Activated CD8-positive, alpha-beta memory T cell treated with anti-CD3 and anti-CD28 coated beads for 1 hour (primary cell): ENCODE data around the gene GPR27.

Experiments used
- DNase-seq, 2 donors: peaks; one replicate each; pipeline ENCODE4 v3.0.0-alpha.2; 2020; ENCODE audit warnings: low read depth in 1 of 2; ENCODE audit errors: extremely low read depth in 1 of 2

Gene GPR27, protein sequence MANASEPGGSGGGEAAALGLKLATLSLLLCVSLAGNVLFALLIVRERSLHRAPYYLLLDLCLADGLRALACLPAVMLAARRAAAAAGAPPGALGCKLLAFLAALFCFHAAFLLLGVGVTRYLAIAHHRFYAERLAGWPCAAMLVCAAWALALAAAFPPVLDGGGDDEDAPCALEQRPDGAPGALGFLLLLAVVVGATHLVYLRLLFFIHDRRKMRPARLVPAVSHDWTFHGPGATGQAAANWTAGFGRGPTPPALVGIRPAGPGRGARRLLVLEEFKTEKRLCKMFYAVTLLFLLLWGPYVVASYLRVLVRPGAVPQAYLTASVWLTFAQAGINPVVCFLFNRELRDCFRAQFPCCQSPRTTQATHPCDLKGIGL

DNA sequence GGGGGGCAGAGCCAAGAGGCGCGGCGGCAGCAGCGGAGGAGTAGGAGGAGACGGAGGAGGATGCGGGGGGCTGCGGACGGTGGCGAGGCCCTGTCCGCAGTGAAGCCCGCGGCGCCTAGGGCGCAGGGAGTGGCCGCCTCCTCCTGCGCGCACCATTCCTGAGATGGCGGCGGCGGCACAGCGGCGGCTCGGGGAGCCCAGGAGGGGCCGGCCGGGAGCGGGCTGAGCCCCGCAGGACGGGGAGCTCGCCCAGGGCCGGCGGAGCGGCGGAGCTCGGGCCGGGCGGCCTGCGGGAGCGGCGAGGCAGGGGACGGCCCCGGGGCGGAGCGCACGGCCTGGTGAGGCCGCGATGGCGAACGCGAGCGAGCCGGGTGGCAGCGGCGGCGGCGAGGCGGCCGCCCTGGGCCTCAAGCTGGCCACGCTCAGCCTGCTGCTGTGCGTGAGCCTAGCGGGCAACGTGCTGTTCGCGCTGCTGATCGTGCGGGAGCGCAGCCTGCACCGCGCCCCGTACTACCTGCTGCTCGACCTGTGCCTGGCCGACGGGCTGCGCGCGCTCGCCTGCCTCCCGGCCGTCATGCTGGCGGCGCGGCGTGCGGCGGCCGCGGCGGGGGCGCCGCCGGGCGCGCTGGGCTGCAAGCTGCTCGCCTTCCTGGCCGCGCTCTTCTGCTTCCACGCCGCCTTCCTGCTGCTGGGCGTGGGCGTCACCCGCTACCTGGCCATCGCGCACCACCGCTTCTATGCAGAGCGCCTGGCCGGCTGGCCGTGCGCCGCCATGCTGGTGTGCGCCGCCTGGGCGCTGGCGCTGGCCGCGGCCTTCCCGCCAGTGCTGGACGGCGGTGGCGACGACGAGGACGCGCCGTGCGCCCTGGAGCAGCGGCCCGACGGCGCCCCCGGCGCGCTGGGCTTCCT, at the start of gene GPR27:
TSS of gene GPR27 (plus strand) at position 155 of the 909 bp plus-strand sequence. CDS start at position 350, 195 bp downstream.
- DNase-seq: no peak

DNA sequence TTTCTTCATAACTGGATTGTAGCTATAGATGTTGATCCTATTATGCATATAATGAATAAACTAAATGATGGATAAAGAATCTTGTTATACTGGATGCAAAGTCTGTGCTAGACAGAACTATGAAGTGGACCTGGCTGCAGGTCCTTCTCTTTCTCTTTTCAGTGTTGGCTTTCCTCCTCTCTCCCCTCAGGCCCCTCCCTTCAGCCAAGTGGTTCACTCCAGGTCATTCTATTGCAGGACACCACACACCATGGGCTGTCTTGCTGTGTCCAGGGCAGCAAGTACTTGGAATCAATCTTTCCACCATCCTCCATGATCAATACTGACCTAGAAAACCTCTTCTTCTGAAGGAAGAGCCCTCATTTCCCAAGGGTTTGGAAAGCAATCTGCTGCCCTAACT, 48.7 kb upstream of the GPR27 start:
- DNase-seq: no peak

DNA sequence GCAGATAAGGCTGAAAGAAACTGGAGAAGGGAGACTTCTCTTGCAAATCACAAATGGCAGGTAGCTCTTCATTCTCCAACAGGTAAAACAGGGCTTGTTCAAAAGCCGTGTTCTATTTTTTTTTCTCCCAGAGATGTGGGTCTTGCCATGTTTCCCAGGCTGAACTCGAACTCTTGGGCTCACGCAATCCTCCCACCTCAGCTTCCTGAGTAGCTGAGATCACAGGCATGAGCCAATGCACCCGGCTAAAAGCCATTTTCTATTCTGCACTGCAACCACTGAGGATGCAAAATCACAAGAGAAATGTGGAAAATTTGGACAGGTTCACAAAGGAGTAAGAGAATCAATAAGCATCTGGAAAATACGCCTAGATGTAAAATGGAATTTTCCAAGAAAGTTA, 48.0 kb upstream of the GPR27 start:
- DNase-seq: no peak

DNA sequence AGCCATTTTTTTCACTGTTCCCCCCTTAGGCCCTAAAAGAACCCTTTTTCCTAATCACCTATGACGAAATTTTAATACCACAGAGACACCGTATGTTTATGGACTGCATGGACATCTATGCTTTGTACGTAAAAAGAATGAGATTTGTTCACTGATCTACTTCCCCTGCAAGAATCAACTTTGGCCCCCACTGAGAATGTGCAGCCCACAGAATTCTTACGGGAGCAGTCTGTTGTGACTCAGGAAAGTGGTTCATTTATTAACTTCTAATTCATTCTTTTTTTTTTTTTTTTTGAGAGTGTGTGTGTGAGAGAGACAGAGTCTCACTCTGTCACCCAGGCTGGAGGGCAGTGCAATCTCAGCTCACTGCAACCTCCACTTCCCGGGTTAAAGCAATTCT, 46.1 kb upstream of the GPR27 start:
- DNase-seq: no peak

DNA sequence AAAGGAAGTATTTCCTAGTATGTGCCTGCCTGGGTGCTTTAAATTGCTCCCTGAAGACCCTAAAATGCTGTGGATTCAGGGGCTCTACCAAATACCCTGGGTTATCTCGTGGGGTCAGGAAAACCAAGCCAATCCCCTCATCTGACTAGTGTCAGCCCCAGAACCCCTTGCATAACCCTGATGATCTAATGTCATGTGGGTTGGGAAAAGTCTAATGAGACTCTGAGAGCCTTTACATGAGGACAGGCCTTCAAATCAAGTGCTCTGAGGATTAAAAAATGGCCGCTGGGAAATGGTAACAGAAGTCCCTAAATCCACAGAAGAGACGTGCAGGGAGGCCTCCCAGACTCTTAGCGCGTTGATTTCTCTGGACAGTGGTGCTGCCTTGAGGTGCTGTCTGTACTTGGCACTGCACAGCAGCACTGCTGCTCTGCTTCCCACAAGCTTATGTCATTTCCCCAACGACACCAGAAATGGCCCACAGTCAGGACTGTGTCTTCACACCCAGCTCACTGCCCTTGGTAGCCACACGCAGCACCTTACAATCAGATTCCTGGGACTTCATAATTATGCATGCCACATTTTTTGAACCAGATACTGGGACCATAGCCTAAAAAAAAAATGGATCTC, 45.1 kb upstream of the GPR27 start:
- no peak for DNase-seq

DNA sequence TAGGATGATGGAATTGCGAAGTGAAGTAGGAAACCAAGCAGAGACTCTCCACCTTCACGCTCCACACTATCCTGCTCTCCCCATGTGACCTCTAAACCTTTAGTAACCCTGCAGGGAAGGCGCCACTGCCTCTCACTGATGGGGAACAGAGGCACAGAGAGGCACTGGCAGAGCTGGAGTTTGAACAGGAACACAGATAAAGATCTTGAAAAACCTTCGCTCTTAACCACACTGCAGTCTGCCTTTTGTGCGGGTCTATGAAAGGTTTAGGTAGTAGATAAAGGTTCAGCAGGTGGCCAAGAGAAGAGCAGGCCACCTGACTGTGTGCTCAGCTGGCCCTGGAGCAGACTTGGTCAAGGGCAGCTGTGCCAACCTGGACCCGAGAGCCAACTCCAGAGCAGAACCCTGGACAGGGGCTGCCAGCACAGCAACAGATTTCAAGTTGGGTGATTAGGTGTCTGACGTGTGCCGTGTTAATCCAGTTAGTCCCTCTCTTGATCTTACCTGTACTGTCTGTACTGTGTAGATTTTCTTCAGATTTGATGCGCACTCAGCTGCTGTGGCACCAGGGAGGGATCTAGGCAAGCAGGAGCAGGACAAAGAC, 43.6 kb upstream of the GPR27 start:
- no peak for DNase-seq

DNA sequence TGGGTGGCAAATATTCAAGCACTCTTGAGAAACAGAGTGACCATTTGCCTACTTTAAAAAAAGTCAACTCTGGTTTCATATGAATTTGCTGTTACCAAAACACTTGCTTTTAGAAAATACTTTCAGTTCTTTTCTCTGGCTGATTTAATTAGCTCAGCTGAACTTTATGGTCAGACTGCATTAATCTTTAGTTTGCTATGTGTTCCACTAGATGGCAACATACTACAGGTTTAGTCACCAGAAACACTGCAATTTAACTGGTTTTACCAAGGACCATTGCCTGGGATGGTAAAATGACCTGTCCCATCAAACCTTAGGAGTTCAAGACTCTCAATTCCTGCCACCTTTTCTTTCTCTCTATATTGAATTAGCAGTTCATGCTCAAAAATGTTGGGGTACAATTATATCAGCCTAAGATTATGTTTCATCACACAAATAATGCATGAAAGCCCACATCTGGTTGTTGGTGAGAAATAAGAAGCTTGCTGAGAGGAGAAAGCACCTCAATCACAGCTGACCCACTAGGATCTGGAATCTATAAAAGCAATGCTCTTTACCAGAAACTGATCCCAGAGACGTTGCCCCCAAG, 42.7 kb upstream of the GPR27 start:
- DNase-seq: no peak

DNA sequence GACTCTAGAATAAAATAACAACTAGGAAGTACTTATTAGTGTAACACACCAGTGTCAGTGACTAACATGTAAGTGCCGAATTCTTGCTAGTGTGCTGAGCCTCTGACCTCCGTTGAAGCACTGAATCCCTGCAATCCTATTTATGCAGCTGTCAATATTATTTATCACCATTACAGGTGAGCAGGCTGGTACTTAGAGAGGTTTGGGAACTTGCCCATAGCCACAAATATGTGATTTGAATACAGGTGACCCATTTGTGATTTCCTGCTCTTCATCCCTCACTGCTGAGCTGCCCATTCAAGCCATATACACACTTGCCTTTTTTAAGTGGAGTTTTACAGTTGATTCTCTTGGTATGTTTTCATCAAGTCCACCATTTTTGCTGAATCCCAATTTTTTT, 40.6 kb upstream of the GPR27 start:
- no peak for DNase-seq

DNA sequence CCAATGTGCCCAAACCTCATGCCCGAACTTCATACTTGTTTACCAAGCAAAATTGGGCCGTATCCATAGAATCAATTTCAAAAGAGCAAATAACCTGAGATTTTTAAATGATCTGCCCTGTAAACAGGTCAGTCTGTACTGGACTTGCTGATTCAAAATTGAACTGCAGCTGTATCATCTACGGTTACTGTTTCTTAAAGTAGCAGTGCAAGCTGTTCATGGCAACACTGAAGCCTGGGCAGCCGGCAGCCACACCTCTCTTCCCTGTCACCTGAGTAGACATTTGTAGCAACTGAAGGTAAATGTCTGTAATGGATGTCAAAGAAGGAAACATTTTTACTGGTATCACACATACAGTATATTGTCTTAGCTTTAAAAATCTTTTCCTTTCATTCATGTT, 39.1 kb upstream of the GPR27 start:
- no peak for DNase-seq

DNA sequence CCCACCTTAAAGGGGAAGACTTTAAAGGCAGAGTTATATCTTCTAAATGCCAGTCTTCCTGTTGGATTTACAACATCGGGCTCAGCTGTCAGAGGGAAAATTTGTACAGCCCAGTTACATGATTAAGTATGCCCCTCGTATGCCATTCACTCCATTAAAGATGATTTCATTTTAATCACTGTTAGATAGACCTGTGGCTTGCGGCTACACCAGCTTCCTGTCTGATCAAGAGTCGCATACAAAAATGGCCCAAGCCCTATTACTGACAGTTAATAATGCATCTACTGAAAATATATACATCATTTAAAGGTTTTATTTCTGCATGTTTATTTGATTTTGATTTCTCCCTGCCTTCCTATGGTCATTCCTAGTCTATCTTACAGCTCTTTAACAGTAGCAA, 35.6 kb upstream of the GPR27 start:
- DNase-seq: no peak

DNA sequence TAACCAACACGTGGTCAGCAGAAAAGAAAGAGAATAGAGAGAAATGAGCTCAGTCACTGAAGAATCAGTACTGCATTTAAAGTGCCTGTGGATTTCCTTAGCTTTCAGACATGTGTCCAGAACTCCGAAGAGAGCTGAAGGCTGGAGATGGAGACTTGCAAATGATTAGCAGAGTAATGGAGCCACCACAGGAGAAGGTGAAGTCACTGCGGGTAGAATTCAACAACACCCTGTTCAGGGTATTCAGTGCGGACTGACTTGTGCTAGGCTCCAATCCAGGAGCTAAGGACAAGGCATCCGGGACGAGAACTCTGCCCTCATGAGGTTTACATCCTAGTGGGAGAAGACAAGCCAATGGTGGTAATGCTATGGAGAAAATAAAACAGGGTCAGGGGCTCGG, 32.7 kb upstream of the GPR27 start:
- no peak for DNase-seq

DNA sequence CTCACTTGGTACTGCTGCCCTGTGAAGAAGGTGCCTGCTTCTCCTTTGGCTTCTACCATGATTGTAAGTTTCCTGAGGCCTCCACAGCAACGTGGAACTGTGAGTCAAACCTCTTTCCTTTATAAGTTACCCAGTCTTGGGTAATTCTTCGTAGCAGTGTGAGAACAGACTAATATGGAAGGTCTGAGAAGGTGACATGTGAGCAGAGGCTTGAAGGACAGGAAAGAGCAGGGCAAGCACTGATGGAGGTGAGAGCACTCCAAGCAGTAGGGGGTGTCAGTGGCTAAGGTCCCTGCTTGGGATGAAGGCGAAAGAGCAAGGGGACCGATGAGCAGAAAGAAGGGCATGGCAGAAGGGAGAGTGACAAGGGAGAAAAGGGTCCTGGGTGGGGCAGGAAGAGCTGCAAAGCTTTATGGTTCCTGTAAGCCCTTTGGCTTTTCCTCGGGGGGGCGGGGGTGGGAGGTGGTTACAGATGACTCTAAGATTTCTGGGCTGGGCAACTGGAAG, 32.0 kb upstream of the GPR27 start:
- no peak for DNase-seq

DNA sequence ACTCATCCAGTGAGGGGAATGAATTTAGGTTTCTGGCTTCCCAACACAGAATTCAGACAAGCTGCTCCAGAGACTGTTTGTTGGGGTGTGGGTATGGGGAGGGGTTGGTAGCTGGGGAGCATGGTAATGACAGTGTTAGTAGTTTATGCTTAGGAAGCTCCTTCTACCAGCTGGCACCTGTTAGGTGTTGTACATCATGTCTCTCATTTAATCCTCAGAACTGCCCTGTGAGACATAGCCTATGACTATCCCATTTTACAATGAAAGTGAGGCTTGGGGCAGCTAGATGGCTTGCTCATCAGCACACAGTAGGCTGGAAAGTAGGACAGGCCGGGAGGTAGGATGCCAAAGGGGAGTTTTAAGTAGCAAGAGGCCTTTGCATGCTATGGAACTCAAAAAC, 31.0 kb upstream of the GPR27 start:
- DNase-seq: no peak

DNA sequence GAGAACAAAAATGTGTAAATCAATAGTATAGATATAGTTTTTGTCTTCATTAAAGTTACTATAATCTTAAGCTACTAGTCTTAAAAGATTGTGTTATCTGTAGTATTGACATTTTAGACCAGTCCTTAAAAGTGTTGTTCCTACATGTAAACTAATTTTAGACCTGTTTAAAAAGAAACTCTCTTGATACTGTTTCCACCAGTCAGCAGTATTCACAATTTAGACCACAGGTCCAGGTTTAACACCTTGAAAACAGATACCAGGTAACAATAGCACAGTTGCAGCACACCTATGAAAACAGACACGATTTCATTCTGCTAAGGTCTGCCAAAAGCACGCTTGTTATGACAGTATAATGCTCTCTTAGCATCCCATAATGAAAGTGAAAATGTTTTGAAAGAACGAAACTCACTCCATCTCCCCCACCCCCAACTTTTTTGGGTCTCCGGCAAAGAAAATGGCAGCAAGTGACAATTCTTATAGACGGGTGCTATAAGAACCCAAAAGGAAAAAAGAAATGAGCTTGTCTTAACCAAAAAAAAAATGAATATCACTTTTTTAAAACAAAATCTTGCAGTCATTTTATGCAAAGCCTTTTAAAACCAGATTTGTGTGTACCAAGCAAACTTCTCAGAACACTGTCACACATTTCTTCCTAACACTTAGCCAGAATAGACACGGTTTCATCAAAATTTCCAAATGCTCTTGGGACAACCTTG, 30.0 kb upstream of the GPR27 start:
- no peak for DNase-seq

DNA sequence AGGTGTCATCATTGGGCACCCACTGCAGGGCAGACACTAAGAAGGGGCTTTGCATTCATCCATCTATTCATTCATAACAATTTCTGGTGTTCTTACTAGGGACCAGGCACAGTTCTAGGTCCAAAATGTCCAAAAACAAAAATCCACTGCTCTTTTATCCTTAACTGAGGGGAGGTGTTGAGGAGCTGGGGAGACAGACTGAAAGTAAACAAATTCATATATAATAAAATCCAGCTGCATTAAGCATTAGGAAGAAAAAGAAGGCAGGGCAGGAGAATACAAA, 29.5 kb upstream of the GPR27 start:
- no peak for DNase-seq

DNA sequence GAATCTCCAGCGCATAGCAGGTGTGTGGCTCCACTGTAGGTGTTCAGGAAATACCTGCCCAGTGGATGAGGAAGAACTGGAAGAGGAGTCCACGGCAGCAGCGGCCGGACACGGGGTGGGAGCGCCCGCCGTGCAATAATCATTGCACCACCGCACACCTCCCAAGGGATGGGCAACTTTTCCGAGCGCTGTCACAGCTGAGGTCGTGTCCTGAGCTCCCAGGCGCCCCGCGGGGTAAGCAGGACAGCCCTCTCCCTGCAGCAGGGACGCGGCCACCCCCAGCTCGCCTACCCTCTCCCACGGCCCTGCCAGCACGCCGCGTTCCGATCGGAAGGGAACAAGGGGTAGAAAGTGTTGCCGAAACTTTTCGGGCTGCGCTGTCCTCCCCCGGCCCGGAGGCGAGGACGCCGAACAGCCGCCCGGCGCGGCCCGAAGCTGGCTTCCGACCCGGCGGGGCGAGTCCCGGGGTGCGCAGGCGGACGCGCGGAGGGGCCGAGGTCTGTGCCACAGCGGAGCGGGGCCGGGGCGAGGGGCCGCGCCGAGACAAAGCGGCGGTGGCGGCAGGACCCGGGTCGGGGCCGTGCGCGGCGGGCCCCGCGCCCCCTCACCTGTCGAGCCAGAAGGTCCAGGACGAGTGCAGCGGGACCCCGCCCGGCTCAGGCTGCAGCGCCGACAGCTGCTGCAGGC, 28.9 kb upstream of the GPR27 start:
- DNase-seq: no peak

DNA sequence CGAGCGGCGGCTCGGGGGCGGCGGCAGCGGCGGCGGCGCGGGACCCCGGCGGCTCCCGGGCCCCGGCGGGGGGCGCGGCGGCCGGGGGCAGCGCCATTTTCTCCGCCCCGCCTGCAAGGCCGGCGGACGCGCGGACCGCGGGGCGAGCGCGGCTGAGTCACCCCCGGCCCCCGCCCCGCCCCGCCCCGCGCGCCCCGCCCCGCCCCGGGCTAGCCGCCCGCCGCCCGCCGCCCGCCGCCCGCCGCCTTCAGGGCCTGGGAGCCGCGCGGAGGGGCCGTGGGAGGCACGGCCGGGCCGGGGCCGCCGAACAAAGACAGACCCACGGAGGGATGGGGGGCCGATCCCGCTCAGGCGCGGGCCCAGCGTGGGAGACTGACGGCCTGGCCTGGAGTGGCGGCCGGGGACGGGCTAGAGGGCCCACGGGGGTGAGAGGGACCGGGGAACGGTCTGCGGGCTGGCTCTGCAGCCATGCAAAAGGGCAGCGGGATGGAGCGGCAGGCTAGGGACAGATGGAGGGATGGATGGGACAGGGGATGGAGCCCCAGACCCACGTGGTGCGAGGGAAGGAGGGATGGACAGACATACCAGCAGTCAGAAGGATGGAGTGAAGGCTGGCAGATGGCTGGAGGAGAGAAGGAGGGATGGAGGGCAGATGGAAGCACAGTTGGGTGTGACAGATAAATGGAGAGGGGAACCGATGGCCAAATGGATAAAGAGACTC, 28.2 kb upstream of the GPR27 start, which contains the start of gene EIF4E3:
TSS of gene EIF4E3 (minus strand) at position 132 of the 721 bp plus-strand sequence. CDS start at position 97, 35 bp downstream.
- DNase-seq: peak in 1 of 2 donors; percentile 25

DNA sequence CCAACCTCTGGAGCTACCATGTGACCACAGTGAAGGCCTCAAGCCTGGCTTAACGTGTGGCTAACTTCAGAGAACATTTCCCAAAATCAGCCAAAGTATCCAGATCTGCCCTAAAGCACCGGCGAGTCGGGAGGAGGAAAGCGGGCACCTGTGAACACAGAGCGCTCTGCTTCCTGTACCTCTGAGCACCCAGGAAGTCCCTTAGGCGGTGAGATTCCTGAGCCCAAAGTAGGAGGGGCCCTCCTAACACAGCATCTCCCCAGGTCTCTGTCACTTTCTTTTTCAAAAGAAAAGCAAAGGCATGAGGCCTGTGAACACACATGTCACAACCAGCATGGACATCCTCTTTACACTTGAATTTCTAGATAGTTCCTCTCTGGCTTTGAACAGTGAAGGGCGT, 27.5 kb upstream of the GPR27 start:
- no peak for DNase-seq
